Measurements from ENCODE around the gene RAB31. TPM values are rescaled to one million over a fixed set of nuclear protein-coding genes. Genes with fewer than 3 reads are reported as not detected.
A peak's percentile ranks its signal among the peaks of the same experiment; 100 is the strongest.

The RAB31 gene
- total and polyA plus RNA-seq, 2 of the 13 experiments (the other 11 are each of a cell fraction or from before 2014, with no cell fraction given): 1.1 to 1.7 TPM

GRCh38 chr18:9831036-9831722 lies 123.1 kb downstream of the RAB31 start:
- Histone ChIP-seq H3K9me3 (ENCODE audit: low read length) (no peaks in the 10 kb centered on the region), H3K27me3 (ENCODE audit: control insufficient read depth in 1 of 2, insufficient read depth in 2 of 2, low read length in 2 of 2) (no peaks in the 10 kb centered on the region), H3K36me3 (replicated peaks in 1 of 2; ENCODE audit: control insufficient read depth in 1 of 2, insufficient read depth in 2 of 2, low read length in 2 of 2) (no peaks in the 10 kb centered on the region), H2AFZ (ENCODE audit: low read length) (no peak overlapping the region), H3K27ac (ENCODE audit: extremely low read length, insufficient read depth, low read length) (no peak overlapping the region), H4K20me1 (ENCODE audit: insufficient read depth, low read length) (no peaks in the 10 kb centered on the region), H3K4me2 (ENCODE audit: low read depth, low read length) (no peak overlapping the region), H3K79me2 (ENCODE audit: insufficient read depth, low read length) (no peaks in the 10 kb centered on the region), H3K4me1 (ENCODE audit: insufficient read depth, low read length) (peaks cover under 1% of the 10 kb centered on the region; the same call in 1 of the 2 replicates), H3K9ac (ENCODE audit: insufficient read depth, low read depth, low read length) (no peak overlapping the region), H3K4me3 (replicated peaks in 1 of 3; ENCODE audit: insufficient read depth in 1 of 3, low read depth in 2 of 3, low read length in 3 of 3) (no peak overlapping the region)
- ChIA-PET POLR2A (no interaction called here), CTCF (ENCODE audit: low intra/inter-chr PET ratio, low total read pairs) (no interaction called here)
- no TSS peak for BruUV-seq (replicated peaks)
- TF ChIP-seq NKX3-1 (CRISPR knock-in tag; IDR thresholded peaks at IDR 0.05) (no peak), CHCHD3 (CRISPR knock-in tag; IDR thresholded peaks at IDR 0.05) (no peak), SCMH1 (CRISPR knock-in tag; IDR thresholded peaks at IDR 0.05; ENCODE audit: borderline replicate concordance) (no peak), TERF1 (CRISPR knock-in tag; IDR thresholded peaks at IDR 0.05) (no peak), ZMAT5 (CRISPR knock-in tag; IDR thresholded peaks at IDR 0.05; ENCODE audit: borderline replicate concordance, low read depth) (no peak), MLXIP (CRISPR knock-in tag; IDR thresholded peaks at IDR 0.05; ENCODE audit: borderline replicate concordance) (no peak), ZBTB8A (CRISPR knock-in tag; IDR thresholded peaks at IDR 0.05; ENCODE audit: borderline replicate concordance, low read depth) (no peak)
- ATAC-seq (peak; percentile 90), DNase-seq (ENCODE audit: low spot score) (no peak), FAIRE-seq (peak; percentile 65)
- intact Hi-C loops (cut with micrococcal nuclease; ENCODE audit: unreplicated experiment) (no loop called here), in situ Hi-C loops (cut with HindIII; ENCODE audit: extremely low pct_ligation_motif_present, low pct_unique_long_range_greater_than_20kb) (no loop called here)
- 71% methylated on average over 8 of the region's 13 CpGs for WGBS (ENCODE audit: low lambda C conversion rate)
